Panc1 (cell line): ENCODE results near the gene TBC1D16. TPM values are rescaled to one million over a fixed set of nuclear protein-coding genes. Genes with fewer than 3 reads are reported as not detected.

Experiments
- ATAC-seq: fragments of 200-7000 bp; cut with Tn5 transposase; 2 replicates; pipeline ENCODE4 v1.9.1; 2020; ENCODE audit warnings: mild to moderate bottlenecking, moderate library complexity
- BruUV-seq: library from RNA; stranded (reverse); fragments of 400-500 nt; replicated peaks from 2 replicates; lab custom pipeline; 2021; lab: Mats Ljungman, UMichigan
- CTCF ChIA-PET: fragments of 300-600 bp; sonication (Branson Sonifier 250); formaldehyde crosslinking; loops from one replicate; lab custom pipeline; 2022; ENCODE audit warnings: antibody characterized with exemption; lab: Charles Lee
- POLR2A ChIA-PET: fragments of 300-600 bp; sonication (Branson Sonifier 250); formaldehyde crosslinking; loops from one replicate; lab custom pipeline; 2022; ENCODE audit warnings: antibody characterized with exemption; lab: Charles Lee
- DNase-seq: peaks from one replicate; pipeline ENCODE4 v3.0.0-alpha.2; 2010; ENCODE audit warnings: low read depth, low spot score
- H3K27ac ChIP-seq: 2 replicates; pipeline ENCODE4 v1.5.1; 2011; ENCODE audit warnings: mild to moderate bottlenecking, low read length, inconsistent platforms
- H3K27me3 ChIP-seq: fragments of 200-500 bp; sonication (Bioruptor generic); 2 replicates; pipeline ENCODE4 v1.6.0; 2014; ENCODE audit warnings: low read length, inconsistent platforms; ENCODE audit not compliant: control insufficient read depth, insufficient read depth
- H3K36me3 ChIP-seq: fragments of 200-500 bp; sonication (Bioruptor generic); 2 replicates; pipeline ENCODE4 v1.5.1; 2014; ENCODE audit warnings: inconsistent platforms, mild to moderate bottlenecking, low read length, moderate library complexity; ENCODE audit not compliant: control insufficient read depth, insufficient read depth
- H3K4me1 ChIP-seq: 2 replicates; pipeline ENCODE4 v1.5.1; 2011; ENCODE audit warnings: inconsistent platforms, mild to moderate bottlenecking, low read length, moderate library complexity; ENCODE audit not compliant: control insufficient read depth, insufficient read depth
- H3K4me3 ChIP-seq, 2 experiments: 2 replicates each; pipeline ENCODE4 v1.5.1; 2011 to 2012; ENCODE audit warnings: low read depth in 2 of 2, low read length in 2 of 2, mild to moderate bottlenecking in 2 of 2, inconsistent platforms in 1 of 2, moderate library complexity in 1 of 2
- H3K9me3 ChIP-seq: fragments of 200-500 bp; sonication (Bioruptor generic); 2 replicates; pipeline ENCODE4 v1.5.1; 2014; ENCODE audit warnings: low read depth, mild to moderate bottlenecking, inconsistent platforms, low read length, moderate library complexity; ENCODE audit not compliant: control insufficient read depth, insufficient read depth
- POLR2AphosphoS5 ChIP-seq: IDR thresholded peaks from 2 replicates; pipeline ENCODE4 v1.6.1; 2012; ENCODE audit warnings: mild to moderate bottlenecking, low read depth, low read length, moderate library complexity
- SIN3A ChIP-seq: IDR thresholded peaks from 2 replicates; pipeline ENCODE4 v1.6.1; 2012; ENCODE audit warnings: low read depth, mild to moderate bottlenecking, low read length, moderate library complexity, borderline replicate concordance; ENCODE audit not compliant: insufficient read depth
- TCF7L2 ChIP-seq: IDR thresholded peaks from 2 replicates; pipeline ENCODE4 v1.6.1; 2011; ENCODE audit warnings: mild to moderate bottlenecking, low read depth, low read length, inconsistent platforms
- in situ Hi-C: cut with HindIII; loops from 2 replicates; pipeline ENCODE4 v1.10.0; 2016; ENCODE audit warnings: low sequenced_read_pairs, low pct_unique_long_range_greater_than_20kb
- intact Hi-C: fragments of 100-400 bp; cut with micrococcal nuclease; formaldehyde crosslinking; loops from one replicate; pipeline ENCODE4 v1.10.0; 2022; ENCODE audit not compliant: unreplicated experiment
- total RNA-seq: library from RNA; stranded (reverse); gene quantifications from one replicate; pipeline ENCODE4 v1.2.1, GENCODE V29; 2021; ENCODE audit not compliant: unreplicated experiment
- TF ChIP-seq, protein P1 (sequence below): fragments of 450-650 bp; IDR thresholded peaks from 2 replicates; pipeline ENCODE4 v1.5.1; 2017; ENCODE audit warnings: mild to moderate bottlenecking
- TF ChIP-seq, protein P2 (sequence below), 2 experiments: IDR thresholded peaks; 2 replicates each; pipeline ENCODE4 v1.6.1; 2011 to 2012; ENCODE audit warnings: low read depth in 2 of 2, control low read depth in 1 of 2, low read length in 1 of 2, mild to moderate bottlenecking in 1 of 2, moderate library complexity in 1 of 2; ENCODE audit not compliant: insufficient read depth in 1 of 2

The TBC1D16 gene
- total RNA-seq, 1 experiment from 2014 or later: 41.6 TPM

DNA sequence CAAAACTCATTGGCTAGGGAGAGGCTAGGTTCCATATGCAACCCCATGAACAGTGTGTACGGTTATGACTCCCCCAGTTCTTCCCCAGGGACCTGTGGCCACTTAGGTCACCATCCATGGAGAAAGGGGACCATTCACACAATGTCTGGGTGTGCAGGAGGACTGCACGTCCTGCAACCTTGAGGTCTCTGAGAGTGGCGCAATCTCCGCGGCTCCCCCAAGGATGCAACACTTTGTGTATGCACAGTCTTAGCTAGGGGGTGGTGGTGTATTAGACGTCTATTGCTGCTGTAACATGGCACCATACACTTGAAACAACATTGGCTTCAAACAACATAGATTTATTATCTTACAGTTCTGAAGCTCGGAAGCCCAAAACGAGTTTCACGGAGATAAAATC lies 130.8 kb downstream of the TBC1D16 start:
- no TSS peak for BruUV-seq

DNA sequence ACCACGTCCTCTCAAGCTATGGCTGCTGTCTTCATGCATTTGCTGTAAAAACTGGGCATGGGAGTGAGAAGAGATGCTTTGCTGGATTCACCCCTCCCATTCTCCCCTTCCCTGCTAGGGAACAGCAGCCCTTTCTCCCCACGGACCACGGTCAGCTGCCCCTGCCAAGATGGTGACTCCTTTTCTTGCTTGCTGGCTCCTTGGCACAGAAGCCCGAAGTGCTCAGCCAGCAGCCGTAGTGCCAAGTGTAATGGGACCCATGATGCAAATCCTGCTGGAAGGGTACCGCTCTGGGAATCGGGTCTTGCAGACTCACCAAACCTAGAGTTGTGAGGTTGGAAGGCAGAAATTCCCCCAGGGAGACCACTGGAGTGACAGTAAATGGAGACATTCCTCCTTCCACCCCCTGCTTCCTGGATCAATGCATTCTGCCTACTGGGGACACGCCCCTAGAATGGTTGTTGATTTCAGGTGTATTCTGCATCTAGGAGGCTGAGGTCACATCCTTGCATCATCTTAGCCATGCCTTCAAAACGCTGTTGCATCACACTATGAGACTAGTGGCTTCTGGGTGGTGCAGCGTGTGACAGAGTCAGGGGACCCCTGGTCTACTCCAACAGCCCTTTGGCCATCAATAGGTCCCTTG lies 133.4 kb downstream of the TBC1D16 start:
- peaks cover 13% of the 10 kb centered on the region; the same call in 1 of the 2 replicates for H3K27me3 ChIP-seq
- TF ChIP-seq SIN3A: no peak
- TF ChIP-seq, protein P1, sequence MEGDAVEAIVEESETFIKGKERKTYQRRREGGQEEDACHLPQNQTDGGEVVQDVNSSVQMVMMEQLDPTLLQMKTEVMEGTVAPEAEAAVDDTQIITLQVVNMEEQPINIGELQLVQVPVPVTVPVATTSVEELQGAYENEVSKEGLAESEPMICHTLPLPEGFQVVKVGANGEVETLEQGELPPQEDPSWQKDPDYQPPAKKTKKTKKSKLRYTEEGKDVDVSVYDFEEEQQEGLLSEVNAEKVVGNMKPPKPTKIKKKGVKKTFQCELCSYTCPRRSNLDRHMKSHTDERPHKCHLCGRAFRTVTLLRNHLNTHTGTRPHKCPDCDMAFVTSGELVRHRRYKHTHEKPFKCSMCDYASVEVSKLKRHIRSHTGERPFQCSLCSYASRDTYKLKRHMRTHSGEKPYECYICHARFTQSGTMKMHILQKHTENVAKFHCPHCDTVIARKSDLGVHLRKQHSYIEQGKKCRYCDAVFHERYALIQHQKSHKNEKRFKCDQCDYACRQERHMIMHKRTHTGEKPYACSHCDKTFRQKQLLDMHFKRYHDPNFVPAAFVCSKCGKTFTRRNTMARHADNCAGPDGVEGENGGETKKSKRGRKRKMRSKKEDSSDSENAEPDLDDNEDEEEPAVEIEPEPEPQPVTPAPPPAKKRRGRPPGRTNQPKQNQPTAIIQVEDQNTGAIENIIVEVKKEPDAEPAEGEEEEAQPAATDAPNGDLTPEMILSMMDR: no peak
- no peak for TF ChIP-seq TCF7L2
- TF ChIP-seq, protein P2, sequence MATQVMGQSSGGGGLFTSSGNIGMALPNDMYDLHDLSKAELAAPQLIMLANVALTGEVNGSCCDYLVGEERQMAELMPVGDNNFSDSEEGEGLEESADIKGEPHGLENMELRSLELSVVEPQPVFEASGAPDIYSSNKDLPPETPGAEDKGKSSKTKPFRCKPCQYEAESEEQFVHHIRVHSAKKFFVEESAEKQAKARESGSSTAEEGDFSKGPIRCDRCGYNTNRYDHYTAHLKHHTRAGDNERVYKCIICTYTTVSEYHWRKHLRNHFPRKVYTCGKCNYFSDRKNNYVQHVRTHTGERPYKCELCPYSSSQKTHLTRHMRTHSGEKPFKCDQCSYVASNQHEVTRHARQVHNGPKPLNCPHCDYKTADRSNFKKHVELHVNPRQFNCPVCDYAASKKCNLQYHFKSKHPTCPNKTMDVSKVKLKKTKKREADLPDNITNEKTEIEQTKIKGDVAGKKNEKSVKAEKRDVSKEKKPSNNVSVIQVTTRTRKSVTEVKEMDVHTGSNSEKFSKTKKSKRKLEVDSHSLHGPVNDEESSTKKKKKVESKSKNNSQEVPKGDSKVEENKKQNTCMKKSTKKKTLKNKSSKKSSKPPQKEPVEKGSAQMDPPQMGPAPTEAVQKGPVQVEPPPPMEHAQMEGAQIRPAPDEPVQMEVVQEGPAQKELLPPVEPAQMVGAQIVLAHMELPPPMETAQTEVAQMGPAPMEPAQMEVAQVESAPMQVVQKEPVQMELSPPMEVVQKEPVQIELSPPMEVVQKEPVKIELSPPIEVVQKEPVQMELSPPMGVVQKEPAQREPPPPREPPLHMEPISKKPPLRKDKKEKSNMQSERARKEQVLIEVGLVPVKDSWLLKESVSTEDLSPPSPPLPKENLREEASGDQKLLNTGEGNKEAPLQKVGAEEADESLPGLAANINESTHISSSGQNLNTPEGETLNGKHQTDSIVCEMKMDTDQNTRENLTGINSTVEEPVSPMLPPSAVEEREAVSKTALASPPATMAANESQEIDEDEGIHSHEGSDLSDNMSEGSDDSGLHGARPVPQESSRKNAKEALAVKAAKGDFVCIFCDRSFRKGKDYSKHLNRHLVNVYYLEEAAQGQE (IDR thresholded peaks at IDR 0.05; ENCODE audit: insufficient read depth in 1 of 2, low read depth in 2 of 2, low read length in 1 of 2): no peak
- no peak for TF ChIP-seq POLR2AphosphoS5
- in situ Hi-C loops: no loop called here
- H3K36me3 ChIP-seq: no peaks in the 10 kb centered on the region
- H3K4me1 ChIP-seq: no peaks in the 10 kb centered on the region
- ChIA-PET CTCF (no interaction called here), POLR2A (no interaction called here)
- intact Hi-C loops: no loop called here
- no TSS peak for BruUV-seq
- H3K27ac ChIP-seq: no peak overlapping the region
- no peak overlapping the region for H3K4me3 ChIP-seq
- ATAC-seq (no peak), DNase-seq (no peak)
- no peaks in the 10 kb centered on the region for H3K9me3 ChIP-seq

More for the DNA sequence above, 130.8 kb downstream of the TBC1D16 start:
- intact Hi-C loops: no loop called here
- CTCF ChIA-PET: no interaction called here
- H3K36me3 ChIP-seq: no peaks in the 10 kb centered on the region
- no peaks in the 10 kb centered on the region for H3K4me1 ChIP-seq
- no peak overlapping the region for H3K4me3 ChIP-seq
- H3K27me3 ChIP-seq: peaks cover 9% of the 10 kb centered on the region; the same call in 1 of the 2 replicates
- H3K9me3 ChIP-seq: no peaks in the 10 kb centered on the region
- DNase-seq: no peak
- ATAC-seq: no peak
- TF ChIP-seq SIN3A (no peak), POLR2AphosphoS5 (no peak), TCF7L2 (no peak)
- TF ChIP-seq, protein P2 (IDR thresholded peaks at IDR 0.05; ENCODE audit: insufficient read depth in 1 of 2, low read depth in 2 of 2, low read length in 1 of 2): no peak
- TF ChIP-seq, protein P1: no peak
- POLR2A ChIA-PET: no interaction called here
- in situ Hi-C loops: no loop called here
- no peak overlapping the region for H3K27ac ChIP-seq
